ENCODE measurements around the gene ZNF132.

The ZNF132 gene

DNA sequence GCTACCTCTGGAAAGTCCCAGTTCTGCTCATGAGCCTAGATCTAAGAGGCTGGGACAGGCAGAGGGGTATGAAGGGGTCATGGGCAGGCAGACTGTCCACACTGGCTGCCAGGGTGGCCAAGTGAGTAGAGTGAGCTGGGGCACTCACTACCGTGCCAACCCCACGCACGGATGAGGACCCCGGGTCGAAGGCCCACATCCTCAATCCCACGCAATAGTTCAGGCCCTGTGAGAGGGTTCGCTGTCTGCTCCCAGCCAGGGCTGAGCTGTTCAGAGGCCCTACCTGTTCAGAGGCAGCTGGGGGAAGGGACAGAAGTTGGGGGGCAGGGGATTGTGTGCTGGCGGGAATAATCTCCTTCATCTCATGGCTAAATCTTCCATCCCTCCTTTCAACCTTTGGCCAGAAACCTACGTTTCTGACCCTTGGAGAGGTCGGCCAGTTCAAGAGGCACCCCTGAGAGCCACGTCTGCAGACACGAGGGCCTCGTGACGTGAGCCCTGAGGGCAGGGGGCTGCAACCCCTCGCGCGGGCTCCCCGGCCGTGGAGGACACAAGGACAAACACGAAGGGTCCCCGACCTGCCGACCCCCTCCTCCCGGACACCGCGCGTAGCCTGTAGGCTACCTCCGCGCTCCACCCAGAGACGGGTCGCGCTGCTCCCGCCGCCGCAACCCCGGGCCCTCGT, 53.9 kb downstream of the ZNF132 start:
- no peak for DNase-seq

DNA sequence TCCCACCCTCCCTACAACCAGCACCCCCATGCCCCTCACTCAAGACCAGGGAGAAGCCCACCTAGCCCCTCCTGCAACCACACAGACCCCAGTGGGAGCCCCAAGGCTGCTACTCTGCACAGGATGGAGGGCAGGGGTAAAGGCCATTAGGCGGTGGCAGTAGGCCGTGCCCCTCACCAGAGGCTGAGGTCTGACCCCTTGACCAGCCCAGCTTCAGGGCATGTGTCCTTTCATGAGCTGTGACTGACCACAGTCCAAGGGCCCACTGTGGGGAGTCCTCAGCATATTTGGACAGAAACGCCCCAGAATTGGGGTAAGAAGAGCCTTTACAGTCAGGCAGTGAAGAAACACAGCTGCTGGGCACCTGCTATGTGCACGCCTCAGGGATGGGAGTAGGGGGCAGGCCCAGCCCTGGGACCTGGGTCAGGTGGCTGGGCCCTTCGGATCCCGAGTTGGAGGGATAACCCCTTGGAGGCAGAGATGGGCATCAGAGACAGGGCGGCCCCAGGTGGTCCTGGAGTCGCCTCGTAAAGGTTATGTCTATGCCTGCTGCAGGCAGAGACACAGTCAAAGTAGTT, 54.6 kb downstream of the ZNF132 start:
- DNase-seq = no peak

DNA sequence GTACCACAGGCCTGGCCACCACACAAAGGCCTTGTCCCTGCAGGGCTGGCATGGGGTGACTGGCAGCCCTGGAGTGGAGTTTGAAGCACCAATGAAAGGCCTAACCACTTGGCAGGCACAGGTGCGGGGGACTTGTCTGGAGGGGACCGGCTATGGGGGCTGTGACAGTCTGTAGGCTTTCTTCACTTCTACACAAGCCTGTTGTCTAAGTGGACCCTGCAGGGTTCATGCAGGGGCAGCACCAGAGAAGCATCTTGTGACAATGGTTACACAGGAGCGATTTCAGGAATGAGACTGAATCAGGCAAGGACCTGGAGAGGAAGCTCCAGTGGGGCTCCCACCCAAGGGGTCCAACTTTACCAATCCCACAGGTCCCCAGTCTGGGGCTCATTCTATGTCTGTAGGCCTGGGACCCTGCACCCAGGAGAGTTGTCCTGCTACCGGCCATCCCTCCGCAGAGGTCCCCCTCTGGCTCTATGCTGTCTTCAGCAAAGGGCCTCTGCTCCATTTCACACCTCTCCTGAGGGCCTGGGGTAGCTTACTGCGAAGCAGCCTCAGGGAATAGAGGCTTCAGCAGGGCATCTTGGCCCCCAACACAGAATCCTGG, 56.9 kb downstream of the ZNF132 start:
- no peak for DNase-seq
